SU-DHL-6 (cell line): Measurements from ENCODE around the gene GSTA1.

Source experiments
- EZH2phosphoT487 ChIP-seq: fragments of 200-600 bp; sonication (generic), shearing (Covaris generic); conservative IDR thresholded peaks from 2 replicates; pipeline ENCODE4 v1.6.1; 2018; ENCODE audit warnings: mild to moderate bottlenecking, antibody characterized with exemption, low read length, moderate library complexity, mixed read lengths
- TF ChIP-seq, protein P1 (sequence below): fragments of 200-600 bp; sonication (generic); IDR thresholded peaks from one replicate; pipeline ENCODE4 v1.5.1; 2017; ENCODE audit warnings: antibody characterized with exemption, mild to moderate bottlenecking, low read length, moderate library complexity; ENCODE audit not compliant: insufficient read depth, poor library complexity, severe bottlenecking

DNA sequence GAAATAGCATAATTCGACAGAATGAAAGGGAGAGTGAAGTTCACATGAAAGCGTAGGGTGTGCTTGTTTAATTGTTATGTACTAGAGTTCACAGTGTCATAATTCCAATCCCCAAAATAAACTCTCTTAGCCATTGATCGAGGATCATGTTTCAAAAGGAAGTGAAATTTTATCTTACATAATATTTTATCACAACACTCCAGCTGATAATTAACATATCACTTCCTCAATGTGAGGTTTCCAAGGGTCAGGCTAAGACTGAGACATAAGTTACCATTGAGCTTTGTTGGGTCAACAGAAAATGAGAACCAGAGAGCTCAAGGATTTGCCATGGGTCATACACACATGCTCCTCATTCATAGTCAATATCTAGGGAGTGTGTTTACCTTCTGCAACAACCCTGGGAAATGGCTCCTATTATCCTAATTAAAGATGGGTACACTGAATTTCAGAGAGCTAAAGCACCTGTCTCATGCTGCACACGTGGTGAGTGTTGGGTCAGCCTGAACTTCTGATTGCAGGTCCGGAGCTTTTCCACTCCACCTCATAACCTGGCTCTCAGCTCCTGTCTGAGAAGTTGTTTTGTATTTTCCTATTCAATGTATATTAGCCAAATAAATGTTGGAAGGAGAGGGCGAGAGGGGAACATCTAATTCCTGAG is 43.4 kb downstream of the GSTA1 start:
- TF ChIP-seq, protein P1, sequence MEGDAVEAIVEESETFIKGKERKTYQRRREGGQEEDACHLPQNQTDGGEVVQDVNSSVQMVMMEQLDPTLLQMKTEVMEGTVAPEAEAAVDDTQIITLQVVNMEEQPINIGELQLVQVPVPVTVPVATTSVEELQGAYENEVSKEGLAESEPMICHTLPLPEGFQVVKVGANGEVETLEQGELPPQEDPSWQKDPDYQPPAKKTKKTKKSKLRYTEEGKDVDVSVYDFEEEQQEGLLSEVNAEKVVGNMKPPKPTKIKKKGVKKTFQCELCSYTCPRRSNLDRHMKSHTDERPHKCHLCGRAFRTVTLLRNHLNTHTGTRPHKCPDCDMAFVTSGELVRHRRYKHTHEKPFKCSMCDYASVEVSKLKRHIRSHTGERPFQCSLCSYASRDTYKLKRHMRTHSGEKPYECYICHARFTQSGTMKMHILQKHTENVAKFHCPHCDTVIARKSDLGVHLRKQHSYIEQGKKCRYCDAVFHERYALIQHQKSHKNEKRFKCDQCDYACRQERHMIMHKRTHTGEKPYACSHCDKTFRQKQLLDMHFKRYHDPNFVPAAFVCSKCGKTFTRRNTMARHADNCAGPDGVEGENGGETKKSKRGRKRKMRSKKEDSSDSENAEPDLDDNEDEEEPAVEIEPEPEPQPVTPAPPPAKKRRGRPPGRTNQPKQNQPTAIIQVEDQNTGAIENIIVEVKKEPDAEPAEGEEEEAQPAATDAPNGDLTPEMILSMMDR: no peak
- TF ChIP-seq EZH2phosphoT487: no peak
